Tibial nerve (tissue), 4 donors: Measurements from ENCODE around the gene CCDC92.

Experiments
- CTCF ChIP-seq, 5 experiments: fragments of 200-600 bp in 3 of 5; fragments of 450-650 bp in 2 of 5; sonication (generic) in 3 of 5; IDR thresholded peaks; one replicate each; pipeline ENCODE4 v1.5.1; 2016 to 2019; ENCODE audit warnings: antibody characterized with exemption in 5 of 5, mild to moderate bottlenecking in 3 of 5, moderate library complexity in 2 of 5
- EP300 ChIP-seq, 2 donors: sonication (generic); formaldehyde crosslinking; IDR thresholded peaks; one replicate each; pipeline ENCODE4 v1.6.1; 2017; ENCODE audit warnings: antibody characterized with exemption in 2 of 2, mild to moderate bottlenecking in 1 of 2

GRCh38 chr12:123903301-123904065, 69.1 kb downstream of the CCDC92 start:
- TF ChIP-seq EP300 (IDR thresholded peaks at IDR 0.05) (no peak), CTCF (IDR thresholded peaks at IDR 0.05) (no peak)
